Keratinocyte (primary cell): ENCODE results near the gene ACTRT3. TPM values are rescaled to one million over a fixed set of nuclear protein-coding genes. Genes with fewer than 3 reads are reported as not detected.

Source experiments
- DNase-seq: peaks from one replicate; pipeline ENCODE4 v3.0.0-alpha.2; 2011; ENCODE audit warnings: low read depth, missing footprints, low spot score
- FAIRE-seq: peaks from 2 replicates; lab custom pipeline; 2011; peaks lifted over from hg19 to GRCh38; lab: Jason Lieb, UNC
- H2AFZ ChIP-seq: 2 replicates; pipeline ENCODE4 v1.6.0; 2012; ENCODE audit warnings: low read length, control low read depth, inconsistent platforms; ENCODE audit not compliant: control insufficient read depth
- H3K27ac ChIP-seq: 2 replicates; pipeline ENCODE4 v1.5.1; 2011; ENCODE audit warnings: low read length; ENCODE audit not compliant: control insufficient read depth, insufficient read depth
- H3K27me3 ChIP-seq: 3 replicates; pipeline ENCODE4 v1.6.0; 2011; ENCODE audit warnings: low read length; ENCODE audit not compliant: control insufficient read depth, insufficient read depth; ENCODE audit errors: extremely low read depth
- H3K36me3 ChIP-seq, 2 experiments: 2 replicates in 1 of 2; 3 replicates in 1 of 2; pipeline ENCODE4 v1.5.1; 2011; ENCODE audit warnings: low read length in 2 of 2, mild to moderate bottlenecking in 1 of 2; ENCODE audit not compliant: control insufficient read depth in 2 of 2, insufficient read depth in 2 of 2; ENCODE audit errors: extremely low read depth in 1 of 2
- H3K4me1 ChIP-seq: 3 replicates; pipeline ENCODE4 v1.5.1; 2011; ENCODE audit warnings: low read length; ENCODE audit not compliant: control insufficient read depth, insufficient read depth; ENCODE audit errors: extremely low read depth
- H3K4me2 ChIP-seq: 3 replicates; pipeline ENCODE4 v1.6.0; 2011; ENCODE audit warnings: low read depth, low read length; ENCODE audit not compliant: control insufficient read depth, insufficient read depth; ENCODE audit errors: extremely low read depth
- H3K4me3 ChIP-seq, 3 experiments: fragments of 200-600 bp in 1 of 3; sonication (generic) in 1 of 3; 2 replicates in 2 of 3; 3 replicates in 1 of 3; pipeline ENCODE4 v1.5.1; 2011 to 2016; ENCODE audit warnings: low read length in 3 of 3, mild to moderate bottlenecking in 3 of 3, control low read depth in 2 of 3, inconsistent platforms in 1 of 3, low read depth in 1 of 3, mixed read lengths in 1 of 3, mixed run types in 1 of 3, moderate library complexity in 1 of 3; ENCODE audit not compliant: control insufficient read depth in 2 of 3, insufficient read depth in 2 of 3; ENCODE audit errors: extremely low read depth in 1 of 3
- H3K79me2 ChIP-seq: 2 replicates; pipeline ENCODE4 v1.6.0; 2012; ENCODE audit warnings: low read length; ENCODE audit not compliant: control insufficient read depth, insufficient read depth
- H3K9ac ChIP-seq: 3 replicates; pipeline ENCODE4 v1.6.0; 2011; ENCODE audit warnings: low read length; ENCODE audit not compliant: control insufficient read depth, insufficient read depth; ENCODE audit errors: extremely low read depth
- H3K9me1 ChIP-seq: 3 replicates; pipeline ENCODE4 v1.6.0; 2011; ENCODE audit warnings: low read length; ENCODE audit not compliant: control insufficient read depth, insufficient read depth; ENCODE audit errors: extremely low read depth
- H3K9me3 ChIP-seq: 2 replicates; pipeline ENCODE4 v1.5.1; 2012; ENCODE audit warnings: low read depth, low read length; ENCODE audit not compliant: control insufficient read depth
- H4K20me1 ChIP-seq: 3 replicates; pipeline ENCODE4 v1.6.0; 2011; ENCODE audit warnings: low read length; ENCODE audit not compliant: control insufficient read depth, insufficient read depth; ENCODE audit errors: extremely low read depth
- CTCF ChIP-seq, 3 experiments: IDR thresholded peaks in 1 of 3; conservative IDR thresholded peaks in 1 of 3; optimal IDR thresholded peaks in 1 of 3; 2 replicates in 2 of 3; 3 replicates in 1 of 3; pipeline versions ENCODE3 to v1.5.1; 2011; ENCODE audit warnings: low read length in 3 of 3, mild to moderate bottlenecking in 3 of 3, moderate library complexity in 2 of 3, control low read depth in 1 of 3, inconsistent platforms in 1 of 3; ENCODE audit not compliant: insufficient read depth in 2 of 3; ENCODE audit errors: extremely low read depth in 1 of 3
- EZH2 ChIP-seq: IDR thresholded peaks from one replicate; pipeline ENCODE4 v1.6.1; 2012; ENCODE audit warnings: inconsistent platforms, mild to moderate bottlenecking, low read length, moderate library complexity
- dilution Hi-C: fragments of 300-500 bp; cut with MboI; formaldehyde crosslinking; loops from one replicate; pipeline ENCODE4 v1.7.0; 2020; ENCODE audit warnings: low sequenced_read_pairs; ENCODE audit not compliant: extremely low pct_ligation_motif_present
- polyA plus RNA-seq, 5 experiments: library from polyadenylated mRNA; depleted of rRNA in 3 of 5; stranded (reverse) in 3 of 5; stranded (forward) in 1 of 5; unstranded in 1 of 5; fragments of >200 nt; gene quantifications; 1 replicate in 1 of 5; 2 replicates in 3 of 5; 3 replicates in 1 of 5; pipeline versions ENCODE4 v1.2.1 to v1.2.3, GENCODE V29; 2011 to 2012; ENCODE audit warnings: missing spikeins in 2 of 5, low read depth in 1 of 5, low replicate concordance in 1 of 5

Gene ACTRT3
- polyA plus RNA-seq, 1 donor (not counting 4 experiments of a cell fraction or from before 2014, with no cell fraction given) = 2.9 TPM

GRCh38 chr3:169759256-169759655, 10.1 kb downstream of the ACTRT3 start:
- Histone ChIP-seq H3K9me3 (peaks cover 2% of the 10 kb centered on the region), H3K4me1 (peaks cover 32% of the 10 kb centered on the region), H3K4me3 (no peak overlapping the region), H3K79me2 (no peaks in the 10 kb centered on the region), H3K27ac (peak overlapping the region; percentile 61), H4K20me1 (no peaks in the 10 kb centered on the region), H3K27me3 (no peaks in the 10 kb centered on the region), H3K36me3 (no peaks in the 10 kb centered on the region), H2AFZ (no peak overlapping the region), H3K9me1 (peaks cover 2% of the 10 kb centered on the region), H3K4me2 (peak overlapping the region; percentile 36), H3K9ac (no peak overlapping the region)
- no peak for TF ChIP-seq CTCF (optimal IDR thresholded peaks at IDR 0.05 in 1 of 3, IDR thresholded peaks at IDR 0.05 in 1 of 3, conservative IDR thresholded peaks at IDR 0.05 in 1 of 3; ENCODE audit: extremely low read depth in 1 of 3, insufficient read depth in 2 of 3, low read length in 3 of 3)
- no peak for TF ChIP-seq EZH2
- peak; percentile 82 for FAIRE-seq
- peak; percentile 63 for DNase-seq
- dilution Hi-C loops = no loop called here

GRCh38 chr3:169758359-169758994, 10.9 kb downstream of the ACTRT3 start:
- H3K9me3 ChIP-seq = peaks cover 2% of the 10 kb centered on the region
- DNase-seq (no peak), FAIRE-seq (no peak)
- no peaks in the 10 kb centered on the region for H3K27me3 ChIP-seq
- no peaks in the 10 kb centered on the region for H4K20me1 ChIP-seq
- H2AFZ ChIP-seq = no peak overlapping the region
- peaks cover 30% of the 10 kb centered on the region for H3K4me1 ChIP-seq
- H3K79me2 ChIP-seq = no peaks in the 10 kb centered on the region
- no peak for TF ChIP-seq EZH2
- TF ChIP-seq CTCF (optimal IDR thresholded peaks at IDR 0.05 in 1 of 3, IDR thresholded peaks at IDR 0.05 in 1 of 3, conservative IDR thresholded peaks at IDR 0.05 in 1 of 3; ENCODE audit: extremely low read depth in 1 of 3, insufficient read depth in 2 of 3, low read length in 3 of 3) = no peak
- peak overlapping the region; percentile 2 for H3K27ac ChIP-seq
- no peak overlapping the region for H3K9ac ChIP-seq
- dilution Hi-C loops = no loop called here
- peaks cover 2% of the 10 kb centered on the region for H3K9me1 ChIP-seq
- H3K36me3 ChIP-seq = no peaks in the 10 kb centered on the region
- H3K4me3 ChIP-seq = no peak overlapping the region
- H3K4me2 ChIP-seq = no peak overlapping the region
